ENCODE measurements around the gene NR4A3. TPM values are rescaled to one million over a fixed set of nuclear protein-coding genes. Genes with fewer than 3 reads are reported as not detected.

Gene NR4A3
- total and polyA plus RNA-seq, 9 of the 15 experiments (the other 6 are each of a cell fraction or from before 2014, with no cell fraction given): 0.04 to 0.07 TPM; not detected in 7

DNA sequence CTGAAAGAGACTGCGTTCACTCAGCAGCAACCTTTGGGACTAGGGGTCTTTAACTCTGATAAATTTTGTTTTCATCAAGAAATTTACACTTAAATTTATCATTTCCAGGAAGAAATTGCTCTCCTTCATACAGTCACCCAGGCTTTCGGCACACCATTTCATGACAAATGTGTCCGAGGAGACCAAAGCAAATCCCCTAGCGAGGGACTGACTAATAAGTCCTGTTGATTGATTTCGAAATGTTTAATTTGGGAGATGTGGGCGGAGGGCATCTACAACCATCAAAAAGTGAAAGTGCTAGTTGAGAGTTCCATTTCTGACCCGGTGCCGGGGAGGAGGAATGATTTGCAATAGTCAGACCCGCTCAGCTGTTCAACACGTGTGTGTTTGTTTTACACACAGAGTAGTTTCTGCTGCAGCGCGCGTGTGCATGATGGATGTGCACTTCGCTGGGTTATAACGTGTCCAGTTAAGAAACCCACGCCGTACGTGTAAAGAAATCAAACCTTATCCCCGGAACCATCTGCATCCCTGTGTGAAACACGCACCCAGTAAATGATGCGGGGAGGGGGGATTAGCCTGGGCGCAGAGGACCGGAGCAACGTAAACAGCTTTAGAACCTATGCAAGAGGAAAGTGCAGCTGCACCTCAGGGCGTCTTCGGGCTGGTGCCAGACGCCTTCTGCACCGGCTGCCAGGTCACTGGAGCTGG is 845 bp upstream of the NR4A3 start (continued):
- TF ChIP-seq TFAP4 (CRISPR knock-in tag; IDR thresholded peaks at IDR 0.05; ENCODE audit: borderline replicate concordance) (peak; percentile 74), ZFP36 (IDR thresholded peaks at IDR 0.05; ENCODE audit: low read depth, low read length, partially characterized antibody) (no peak), MGA (IDR thresholded peaks at IDR 0.05) (0 out of 2 replicates have a peak, but pooled peaks have one; percentile 42), TCFL5 (CRISPR knock-in tag; conservative IDR thresholded peaks at IDR 0.05) (no peak), SIN3A (IDR thresholded peaks at IDR 0.05; ENCODE audit: borderline replicate concordance in 2 of 2, control insufficient read depth in 1 of 2, low read depth in 2 of 2, low read length in 2 of 2) (peak in 1 of 2 experiments; percentile 50; a peak in 1 of 4 replicates), MYC (IDR thresholded peaks at IDR 0.05; ENCODE audit: low read depth, low read length) (peak; percentile 41; the same call in 1 of the 2 replicates), MYC (CRISPR knock-in tag; IDR thresholded peaks at IDR 0.05; ENCODE audit: borderline replicate concordance, low read depth) (no peak), LCOR (CRISPR knock-in tag; IDR thresholded peaks at IDR 0.05) (peak; percentile 70; the same call in 1 of the 2 replicates), CEBPB (tag; IDR thresholded peaks at IDR 0.05) (peak; percentile 46), HDAC1 (IDR thresholded peaks at IDR 0.05) (peak in 1 of 2 experiments; percentile 64; a peak in 2 of 4 replicates)
- TF ChIP-seq, protein P1, sequence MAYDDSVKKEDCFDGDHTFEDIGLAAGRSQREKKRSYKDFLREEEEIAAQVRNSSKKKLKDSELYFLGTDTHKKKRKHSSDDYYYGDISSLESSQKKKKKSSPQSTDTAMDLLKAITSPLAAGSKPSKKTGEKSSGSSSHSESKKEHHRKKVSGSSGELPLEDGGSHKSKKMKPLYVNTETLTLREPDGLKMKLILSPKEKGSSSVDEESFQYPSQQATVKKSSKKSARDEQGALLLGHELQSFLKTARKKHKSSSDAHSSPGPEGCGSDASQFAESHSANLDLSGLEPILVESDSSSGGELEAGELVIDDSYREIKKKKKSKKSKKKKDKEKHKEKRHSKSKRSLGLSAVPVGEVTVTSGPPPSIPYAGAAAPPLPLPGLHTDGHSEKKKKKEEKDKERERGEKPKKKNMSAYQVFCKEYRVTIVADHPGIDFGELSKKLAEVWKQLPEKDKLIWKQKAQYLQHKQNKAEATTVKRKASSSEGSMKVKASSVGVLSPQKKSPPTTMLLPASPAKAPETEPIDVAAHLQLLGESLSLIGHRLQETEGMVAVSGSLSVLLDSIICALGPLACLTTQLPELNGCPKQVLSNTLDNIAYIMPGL (CRISPR knock-in tag; IDR thresholded peaks at IDR 0.05): 0 out of 2 replicates have a peak, but pooled peaks have one; percentile 49
